HG03571 (cell line): ENCODE measurements around the gene TNPO3.

Source experiments
- ATAC-seq: cut with Tn5 transposase; IDR thresholded peaks from one replicate; pipeline ENCODE4 v1.9.1; 2021; ENCODE audit not compliant: unreplicated experiment

Gene TNPO3

DNA sequence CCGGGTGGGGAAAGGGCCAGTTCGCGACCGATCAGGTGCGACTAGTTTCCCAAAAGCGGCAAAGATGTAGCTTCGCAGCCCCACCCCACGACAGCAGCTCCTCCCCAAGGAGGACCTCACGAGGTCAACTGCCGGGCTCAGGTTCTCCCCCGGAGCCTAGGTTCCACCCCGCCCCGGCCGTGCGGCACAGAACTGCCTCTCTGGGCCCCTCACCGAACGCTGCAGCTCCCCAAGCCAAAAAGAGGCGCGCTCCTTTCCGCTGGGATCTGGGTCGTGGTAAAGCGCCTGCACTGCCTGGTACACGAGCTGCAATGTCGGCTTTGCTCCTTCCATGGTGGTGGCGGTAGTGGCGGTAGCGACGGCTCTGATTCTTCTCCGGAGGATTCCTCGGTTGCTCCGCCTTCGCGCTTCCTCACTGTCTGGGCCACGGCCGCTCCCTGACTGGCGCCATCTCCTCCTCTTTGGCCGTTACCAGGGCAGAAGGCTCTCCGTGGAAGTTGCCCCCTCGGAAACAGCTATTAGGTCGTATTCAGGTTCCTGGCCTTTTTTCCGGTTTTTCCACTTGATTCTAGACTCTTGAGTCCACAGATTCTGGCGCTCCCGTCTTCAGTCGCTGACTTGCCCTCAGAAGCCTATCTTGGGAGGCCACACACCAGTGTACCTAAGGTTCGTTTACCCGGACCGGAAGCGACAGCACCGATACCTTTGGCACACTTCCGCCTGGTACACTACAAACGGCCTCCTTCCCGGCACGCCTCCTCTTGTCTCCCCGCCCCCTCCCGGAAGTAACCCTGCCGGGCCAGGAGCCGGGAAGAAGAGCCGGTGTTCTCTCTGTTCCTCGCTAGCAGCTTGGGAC, at the start of gene TNPO3:
TNPO3 (minus strand) TSS at position 674 of the 856 bp plus-strand sequence; CDS start at position 333, 341 bp downstream.
- ATAC-seq, result peak; percentile 84

DNA sequence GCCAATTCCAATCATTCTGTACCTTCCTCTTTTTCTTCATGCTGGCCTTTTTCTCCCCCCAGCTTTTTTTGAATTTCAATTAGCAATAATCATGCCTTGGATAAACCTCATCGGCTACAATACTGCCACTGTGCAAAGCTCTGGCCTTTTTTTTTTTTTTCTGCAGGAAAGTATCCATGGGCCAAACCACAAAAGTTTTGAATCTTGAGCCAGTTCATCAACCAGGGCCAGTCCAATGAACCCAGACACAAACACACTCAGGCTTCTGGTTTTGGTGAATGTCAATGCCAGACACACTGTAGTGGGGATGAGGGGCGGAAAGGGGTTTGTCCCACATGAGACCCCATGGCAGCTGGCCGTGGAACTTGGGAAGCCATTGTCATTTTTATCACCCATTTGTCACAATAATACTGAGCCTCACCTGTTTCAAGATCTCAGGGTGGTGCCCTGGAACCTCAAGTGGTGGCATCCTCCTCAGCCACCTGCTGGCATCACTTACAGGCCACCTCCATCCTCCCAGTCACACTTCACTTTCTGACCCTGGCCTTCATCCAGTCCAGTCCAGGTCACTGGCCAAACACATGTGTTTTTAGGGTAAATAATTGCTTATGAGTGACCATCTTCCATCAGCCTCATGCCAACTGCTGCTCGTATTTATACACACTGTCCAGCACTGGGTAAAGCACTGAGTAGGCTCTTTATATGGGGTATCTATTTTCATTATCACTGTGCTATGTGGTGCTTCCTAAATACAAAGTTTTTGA, 48.8 kb upstream of the TNPO3 start:
- ATAC-seq, result no peak

DNA sequence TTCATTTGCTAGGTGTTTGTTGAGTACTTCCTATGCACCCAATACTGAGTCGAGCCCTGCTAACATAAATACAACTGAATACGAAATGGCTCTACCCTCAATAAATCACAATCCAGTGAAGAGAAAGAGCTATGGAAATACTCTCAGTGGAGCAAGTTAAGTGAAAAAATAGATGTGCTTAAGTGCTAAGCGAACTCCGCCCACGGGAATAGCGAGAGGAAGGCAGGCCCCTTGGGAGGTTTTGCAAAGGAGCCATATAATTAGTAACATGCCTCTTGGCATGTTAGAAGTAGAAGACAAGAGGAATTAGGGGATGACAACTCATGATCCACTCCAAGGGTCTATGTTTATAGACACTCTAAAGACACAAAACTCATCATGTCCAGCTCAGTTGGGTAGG, 46.8 kb upstream of the TNPO3 start:
- no peak for ATAC-seq

DNA sequence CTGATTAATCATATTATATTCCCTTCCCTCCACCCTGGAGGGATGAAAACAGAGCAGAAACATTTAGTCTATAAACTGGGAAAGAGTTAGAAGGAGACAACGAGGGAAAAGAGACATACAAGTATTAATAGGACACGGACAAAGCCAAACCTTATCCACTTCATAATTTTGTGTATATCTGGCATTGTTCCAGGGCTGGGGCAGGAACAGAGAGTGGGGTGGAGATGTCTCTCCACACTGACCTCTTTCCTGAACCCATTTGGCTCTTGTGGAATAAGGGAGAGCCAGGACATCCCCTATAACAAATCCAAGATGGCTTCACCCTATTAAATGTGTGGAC, 45.9 kb upstream of the TNPO3 start:
- ATAC-seq, result no peak

DNA sequence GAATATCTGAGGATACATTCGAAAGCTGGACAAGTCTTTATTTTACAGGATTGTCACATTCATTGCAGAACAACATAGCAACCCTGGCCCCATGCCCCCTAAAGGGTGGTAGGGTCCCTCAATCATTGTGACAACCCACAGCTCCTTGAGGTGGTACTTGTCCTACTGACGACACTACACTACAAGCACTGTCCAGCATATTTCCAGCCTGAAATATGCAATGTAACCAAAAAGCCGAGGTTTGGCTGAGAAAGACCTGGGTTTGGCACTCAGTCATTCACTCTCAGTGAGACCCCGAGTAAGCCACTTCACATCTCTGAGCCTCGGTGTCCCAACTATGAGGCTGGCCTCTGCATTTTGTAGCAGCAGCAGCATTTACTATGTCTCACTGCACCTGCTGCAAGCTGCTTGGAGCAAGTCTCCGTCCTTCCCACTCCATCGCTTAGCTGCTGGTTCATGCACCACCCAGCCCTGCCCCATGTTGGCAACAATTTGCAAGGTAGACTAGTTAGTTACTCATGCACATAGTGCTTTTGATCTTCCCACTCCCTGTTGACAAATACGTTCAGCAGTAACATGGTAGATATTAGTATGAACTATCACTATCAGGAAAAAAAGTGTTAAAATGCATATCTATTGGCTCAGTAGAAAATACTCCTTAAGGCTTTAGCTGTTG, 43.6 kb upstream of the TNPO3 start:
- ATAC-seq, result no peak

DNA sequence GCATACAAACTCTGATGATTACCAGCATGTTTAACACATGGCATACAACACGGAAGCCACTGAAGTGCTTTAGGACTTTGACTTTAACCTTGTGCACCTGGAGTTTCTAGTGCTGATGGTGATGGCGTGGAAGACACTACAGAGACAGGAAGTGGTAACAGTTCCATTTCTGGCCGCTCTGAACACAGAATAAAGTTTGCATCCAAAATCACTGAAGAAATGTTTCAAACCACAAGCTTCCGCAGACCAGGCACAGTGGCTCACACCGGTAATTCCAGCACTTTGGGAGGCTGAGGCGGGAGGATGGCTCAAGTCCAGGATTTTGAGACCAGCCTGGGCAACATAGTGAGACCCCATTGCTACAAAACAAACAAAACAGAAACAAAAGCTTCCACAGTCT, 40.3 kb upstream of the TNPO3 start:
- ATAC-seq, result peak; percentile 90

DNA sequence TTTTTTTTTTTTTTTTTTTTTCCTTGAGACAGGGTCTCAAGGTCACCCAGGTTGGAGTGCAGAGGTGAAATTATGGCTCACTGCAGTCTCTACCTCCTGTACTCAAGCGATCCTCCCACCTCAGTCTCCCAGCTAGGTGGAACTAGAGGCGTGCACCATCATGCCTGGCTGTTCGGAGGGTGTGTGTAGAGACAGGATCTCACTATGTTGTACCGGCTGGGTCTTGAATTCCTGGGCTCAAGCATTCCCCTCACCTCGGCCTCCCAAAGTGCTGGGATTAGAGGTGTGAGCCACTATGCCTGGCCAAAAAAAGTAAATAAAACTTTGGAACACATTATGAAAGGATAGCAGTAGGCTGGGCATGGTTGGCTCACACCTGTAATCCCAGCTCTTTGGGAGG, 39.6 kb upstream of the TNPO3 start:
- no peak for ATAC-seq

DNA sequence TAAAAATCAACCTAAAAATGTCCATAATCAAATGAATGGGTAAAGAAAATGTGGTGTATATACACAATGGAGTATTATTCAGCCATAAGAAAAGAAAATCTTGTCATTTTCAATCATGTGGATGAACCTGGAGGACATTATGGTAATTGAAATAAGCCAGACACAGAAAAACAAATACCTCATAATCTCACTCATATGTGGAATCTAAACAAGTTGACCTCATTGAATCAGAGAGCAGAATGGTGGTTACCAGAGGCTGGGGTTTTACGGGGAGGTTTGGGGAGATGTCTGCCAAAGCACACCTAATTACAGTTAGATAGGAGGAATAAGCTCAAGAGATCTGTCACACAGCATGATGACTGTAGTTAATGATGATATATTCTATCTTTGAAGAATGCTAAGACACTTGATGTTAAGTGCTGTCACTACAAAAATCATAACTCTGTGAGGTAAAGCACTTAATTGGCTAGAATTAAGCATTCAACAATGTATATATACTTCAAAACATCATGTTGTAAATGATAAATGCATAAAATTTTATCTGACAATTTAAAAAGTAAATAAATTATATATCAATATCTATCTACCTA, 39.1 kb upstream of the TNPO3 start:
- no peak for ATAC-seq

DNA sequence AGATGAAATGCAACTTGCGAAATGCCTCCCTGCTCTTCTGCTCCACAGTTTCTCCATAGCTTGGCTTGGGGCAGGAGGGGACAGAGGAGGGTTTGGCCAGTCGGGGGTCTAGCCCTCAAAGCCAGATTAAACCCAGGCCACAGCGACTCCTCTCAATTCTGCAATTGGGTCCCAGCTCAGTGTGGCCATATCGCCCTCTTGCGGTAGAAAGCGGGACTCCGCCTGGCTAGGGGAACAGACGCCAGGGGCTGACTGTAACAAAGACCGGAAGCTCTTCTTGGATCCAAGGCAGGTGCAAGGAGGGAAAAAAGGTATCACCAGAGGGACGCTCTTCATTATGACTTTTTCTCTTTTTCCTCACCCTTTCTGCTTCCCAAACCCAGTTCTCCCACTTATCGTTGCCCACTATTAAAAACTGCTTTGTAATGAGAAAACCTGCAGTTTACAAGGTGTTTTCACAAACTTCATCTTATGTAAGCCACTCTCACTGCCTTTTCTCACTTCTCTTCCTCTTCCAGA, 36.6 kb upstream of the TNPO3 start:
- no peak for ATAC-seq

DNA sequence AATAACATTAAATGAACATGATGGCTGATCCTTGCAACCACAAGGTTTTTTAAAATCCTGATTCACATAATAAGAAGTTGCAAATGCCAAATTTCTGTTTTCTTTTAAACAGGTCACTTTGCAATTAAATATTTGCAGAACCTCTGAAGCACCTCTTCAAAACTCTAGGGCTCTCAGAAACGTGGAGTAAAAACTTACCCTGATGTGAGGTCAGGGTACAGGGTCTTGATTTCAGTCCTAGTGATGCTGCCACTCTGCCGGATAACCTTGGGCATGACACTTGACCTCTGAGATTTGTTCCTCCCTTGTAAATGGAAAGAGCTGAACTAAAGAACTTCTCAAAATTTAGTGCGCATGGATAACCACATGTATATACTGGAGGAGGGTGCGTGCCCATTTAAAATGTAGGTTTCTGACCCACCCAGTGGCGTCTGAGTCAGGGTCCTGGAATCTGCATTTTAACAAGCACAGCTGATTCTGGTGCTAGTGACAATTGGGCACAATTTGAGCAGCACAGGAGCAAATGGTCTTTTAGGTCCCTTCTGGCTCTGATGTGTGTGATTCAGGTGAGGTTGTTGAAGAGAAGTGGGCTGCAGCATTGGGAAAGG, 35.5 kb upstream of the TNPO3 start:
- ATAC-seq, result no peak

DNA sequence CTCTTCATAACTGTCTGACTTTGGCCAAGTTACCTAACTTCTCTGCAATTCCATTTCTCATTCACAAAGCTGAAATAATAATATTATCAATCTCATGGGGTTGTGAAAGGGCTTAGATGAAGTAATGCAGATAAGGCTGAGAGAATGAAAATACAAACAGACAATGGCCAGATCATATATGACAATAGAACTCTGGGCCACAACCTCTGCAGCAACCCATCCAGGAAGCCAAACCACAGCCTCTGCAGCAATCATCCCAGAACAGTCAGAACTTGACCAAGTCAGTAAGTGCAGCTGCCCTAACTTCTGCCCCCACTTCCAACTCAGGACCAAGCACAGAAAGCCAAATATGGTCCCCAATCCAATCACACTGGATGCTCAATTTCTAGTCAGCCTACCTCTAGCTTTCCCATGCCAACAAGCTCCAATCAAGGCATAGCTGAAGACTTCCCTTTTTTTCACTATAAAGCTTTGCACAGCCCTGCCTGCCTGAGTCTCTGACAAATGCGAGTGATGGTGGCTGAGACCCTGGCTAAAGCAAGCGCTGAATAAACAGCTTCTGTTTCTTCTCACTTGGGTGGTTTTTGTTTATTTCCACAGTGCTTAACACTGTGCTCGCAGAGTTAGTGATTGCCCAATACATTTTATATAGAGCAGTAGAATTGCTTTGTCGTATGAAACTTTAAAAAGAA, 34.8 kb upstream of the TNPO3 start:
- peak; percentile 78 for ATAC-seq

DNA sequence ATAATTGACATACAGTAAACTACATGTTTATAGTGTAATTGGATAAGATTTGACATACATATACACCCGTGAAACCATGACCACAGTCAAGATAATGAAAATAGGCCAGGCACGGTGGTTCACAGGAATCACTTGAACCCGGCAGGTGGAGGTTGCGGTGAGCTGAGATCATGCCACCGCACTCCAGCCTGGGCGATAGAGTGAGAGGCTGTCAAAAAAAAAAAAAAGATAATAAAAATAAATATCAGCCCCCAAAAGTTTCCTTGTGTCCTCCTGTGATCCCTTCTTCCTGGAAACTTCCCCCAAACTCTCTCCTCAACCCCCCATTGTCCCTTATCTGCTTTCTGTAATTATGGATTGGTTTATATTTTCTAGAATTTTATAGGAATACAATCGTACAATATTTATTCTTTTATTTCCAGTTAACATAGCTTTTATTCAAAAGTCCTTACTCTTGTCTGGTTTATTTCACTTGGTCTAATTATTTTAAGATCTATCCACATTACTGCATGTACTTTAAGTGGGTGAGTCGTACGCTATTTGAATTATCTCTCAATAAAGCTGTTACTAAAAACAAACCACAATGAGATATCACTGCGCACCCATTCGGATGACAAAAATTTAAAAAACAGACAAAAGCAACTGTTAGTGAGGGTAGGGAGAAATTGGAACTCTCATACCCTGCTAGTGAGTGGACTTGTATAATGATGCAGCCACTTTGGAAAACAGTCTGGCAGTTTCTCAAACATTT, 30.1 kb upstream of the TNPO3 start:
- no peak for ATAC-seq

DNA sequence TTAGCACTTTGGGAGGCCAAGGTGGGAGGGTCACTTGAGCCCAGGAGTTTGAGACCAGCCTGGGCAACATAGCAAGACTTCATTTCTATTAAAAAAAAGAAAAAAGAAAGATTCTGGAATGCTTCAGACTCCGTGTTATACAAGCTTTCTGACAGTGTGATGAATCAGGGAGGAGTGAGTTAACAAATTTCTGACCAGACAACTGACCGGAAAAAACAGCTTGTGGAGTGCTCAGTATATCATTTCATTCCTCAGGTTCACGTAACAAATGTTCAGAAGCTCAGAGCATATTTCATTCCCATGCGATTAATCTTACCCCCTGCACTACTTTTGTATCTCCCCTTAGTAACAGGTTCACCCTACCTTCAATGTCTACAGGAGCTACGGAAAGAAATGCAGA, 28.6 kb upstream of the TNPO3 start:
- ATAC-seq, result no peak

DNA sequence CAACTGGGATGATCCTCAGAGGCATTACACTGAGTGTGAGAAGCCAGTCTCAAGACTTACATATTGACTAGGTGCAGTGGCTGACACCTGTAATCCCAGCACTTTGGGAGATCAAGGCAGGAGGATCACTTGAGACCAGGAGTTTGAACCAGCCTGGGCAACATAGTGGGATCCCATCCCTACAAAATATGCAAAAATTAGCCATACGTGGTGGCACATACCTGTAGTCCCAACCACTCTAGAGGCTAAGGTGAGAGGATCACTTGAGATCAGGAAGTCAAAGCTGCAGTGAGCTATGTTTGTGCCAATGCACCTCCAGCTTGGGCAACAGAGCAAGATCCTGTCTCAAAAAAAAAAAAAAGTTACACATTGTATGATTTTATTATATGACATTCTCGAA, 23.5 kb upstream of the TNPO3 start:
- no peak for ATAC-seq

DNA sequence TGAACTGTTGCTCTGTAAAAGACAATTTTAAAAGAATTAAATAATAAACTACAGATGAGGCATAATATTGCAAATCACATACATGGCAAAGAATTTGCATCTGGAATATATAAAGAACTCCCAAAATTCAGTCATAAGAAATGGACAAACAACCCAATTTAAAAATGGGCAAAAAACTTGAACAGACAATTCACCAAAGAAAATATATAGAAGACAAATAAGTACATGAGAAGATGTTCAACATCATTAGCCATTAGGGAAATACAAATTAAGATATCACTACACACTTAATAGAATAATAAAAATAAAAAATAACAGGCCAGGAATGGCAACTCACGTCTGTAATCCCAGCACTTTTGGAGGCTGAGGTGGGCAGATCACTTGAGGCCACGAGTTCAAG, 22.0 kb upstream of the TNPO3 start:
- no peak for ATAC-seq

DNA sequence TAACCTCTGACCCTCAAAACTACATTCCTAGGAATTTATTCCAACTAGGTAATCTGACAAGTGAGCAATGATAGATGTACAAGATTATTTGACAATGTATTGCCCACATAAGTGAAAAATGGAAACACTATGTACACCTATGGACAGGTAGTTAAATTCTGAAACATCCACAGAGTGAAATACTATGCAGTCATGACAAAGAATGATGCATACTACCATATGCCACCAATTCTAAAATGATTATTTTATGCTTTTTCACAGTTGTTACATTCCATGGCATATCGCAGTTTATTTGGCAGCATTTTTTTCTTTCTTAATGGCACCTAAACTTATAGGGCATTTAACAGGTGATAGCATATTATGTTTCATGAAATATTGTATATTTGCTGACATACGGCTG, 20.1 kb upstream of the TNPO3 start:
- no peak for ATAC-seq

DNA sequence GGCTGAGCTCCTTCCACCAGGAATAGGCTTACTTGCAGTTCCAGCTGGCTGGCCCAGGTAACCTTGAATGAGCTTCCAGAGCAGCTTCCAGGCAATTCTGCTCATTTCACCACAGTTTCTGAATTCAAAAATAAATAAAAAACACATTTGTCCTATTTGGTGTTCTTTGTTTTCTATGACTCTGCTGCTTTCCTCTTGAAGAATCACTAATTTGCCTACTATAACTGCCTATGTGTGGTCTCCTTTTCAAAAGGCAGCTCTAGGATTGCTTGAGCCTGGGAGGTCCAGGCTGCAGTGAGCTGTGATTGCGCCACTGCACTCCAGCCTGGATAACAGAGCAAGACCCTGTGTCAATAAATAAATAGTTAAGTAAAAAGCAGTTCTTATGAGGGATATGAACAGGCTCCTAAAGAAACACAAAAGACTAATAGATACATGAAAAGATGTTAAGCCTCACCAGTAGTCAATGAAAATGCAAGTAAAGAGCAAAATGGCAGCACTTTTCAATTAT, 19.5 kb upstream of the TNPO3 start:
- ATAC-seq, result no peak

DNA sequence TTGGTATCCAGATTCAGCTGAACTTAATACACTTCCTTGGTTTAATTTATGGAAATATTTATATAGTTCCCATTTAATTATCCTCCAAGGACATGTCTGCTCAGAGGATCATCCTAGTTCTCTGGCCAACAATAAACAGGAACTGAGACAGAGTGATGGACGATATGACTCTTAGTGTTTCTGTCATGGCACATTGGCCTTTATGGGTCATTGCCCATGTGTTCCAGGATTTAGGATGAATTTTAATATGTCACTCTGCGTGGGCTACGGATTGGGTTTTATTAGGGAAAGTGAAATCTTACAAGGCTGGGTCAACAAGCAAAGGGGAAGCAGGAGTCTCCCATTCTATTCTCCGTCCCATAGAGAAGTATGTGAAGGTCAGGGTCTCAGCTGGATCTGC, 18.8 kb upstream of the TNPO3 start:
- no peak for ATAC-seq

DNA sequence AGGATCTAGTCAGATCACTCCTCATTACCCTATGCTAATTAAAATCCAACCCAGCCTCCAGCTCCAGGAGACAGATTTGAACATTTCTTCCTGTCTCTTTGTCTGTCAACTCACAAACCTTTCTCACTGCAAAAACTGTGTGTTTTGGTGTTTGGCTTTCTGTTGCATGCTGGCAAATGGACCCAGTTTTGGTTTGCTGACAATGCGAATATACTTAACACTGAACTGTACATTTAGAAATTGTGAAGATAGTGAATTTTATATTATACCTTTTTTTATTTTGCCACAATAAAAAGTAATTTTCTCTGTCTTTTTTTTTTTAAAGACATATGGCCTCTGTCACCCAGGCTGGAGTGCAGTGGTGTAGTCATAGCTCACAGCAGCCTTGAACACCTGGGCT, 18.3 kb upstream of the TNPO3 start:
- no peak for ATAC-seq
